GM18873 (cell line): ENCODE data around the gene SGTB.
"Not testable (repeated sequence)": the region's sequence is repeated elsewhere in the genome, so short reads cannot be mapped to it uniquely, and the experiment has no call there.

Experiments
- ATAC-seq: cut with Tn5 transposase; IDR thresholded peaks from one replicate; pipeline ENCODE4 v1.9.1; 2021; ENCODE audit warnings: mild to moderate bottlenecking, moderate library complexity, moderate number of reproducible peaks; ENCODE audit not compliant: unreplicated experiment, low FRiP score

The SGTB gene

GRCh38 chr5:65676056-65676455, 45.9 kb downstream of the SGTB start:
- ATAC-seq: not testable (repeated sequence)

GRCh38 chr5:65674749-65675148, 47.2 kb downstream of the SGTB start:
- ATAC-seq: no peak

- no peak for ATAC-seq
Observed at GRCh38 chr5:65672796-65673195, 49.1 kb downstream of the SGTB start.

GRCh38 chr5:65668696-65669095, 53.2 kb downstream of the SGTB start:
- ATAC-seq: no peak

- ATAC-seq: no peak
Observed at GRCh38 chr5:65663804-65664521, 57.9 kb downstream of the SGTB start.

- ATAC-seq: no peak
Observed at GRCh38 chr5:65654713-65655112, 67.2 kb downstream of the SGTB start.

- ATAC-seq: no peak
Observed at GRCh38 chr5:65651144-65651543, 70.8 kb downstream of the SGTB start.

- no peak for ATAC-seq
Observed at GRCh38 chr5:65647941-65648340, 74.0 kb downstream of the SGTB start.

GRCh38 chr5:65646938-65647337, 75.0 kb downstream of the SGTB start:
- no peak for ATAC-seq

GRCh38 chr5:65640240-65640639, 81.7 kb downstream of the SGTB start:
- no peak for ATAC-seq

- no peak for ATAC-seq
Observed at GRCh38 chr5:65630981-65631380, 90.9 kb downstream of the SGTB start.

- no peak for ATAC-seq
Observed at GRCh38 chr5:65625743-65626142, 96.2 kb downstream of the SGTB start.

GRCh38 chr5:65624571-65625555, 97.0 kb downstream of the SGTB start, which contains the start of the genes SHLD3 and TRAPPC13:
TSS of gene SHLD3 (plus strand) at chr5:65625027. CDS start at chr5:65629588, 4,561 bp downstream.
TSS of gene TRAPPC13 (plus strand) at chr5:65625027. CDS start at chr5:65625061, 34 bp downstream.
- peak; percentile 69 for ATAC-seq

- ATAC-seq: peak; percentile 84
Observed at GRCh38 chr5:65624025-65624570, 97.8 kb downstream of the SGTB start, which contains the start of gene TRIM23. TSS of gene TRIM23 (minus strand) at chr5:65624333. CDS start at chr5:65624274, 59 bp downstream.

- ATAC-seq: no peak
Observed at GRCh38 chr5:65623482-65623881, 98.4 kb downstream of the SGTB start.

GRCh38 chr5:65621961-65622360, 99.9 kb downstream of the SGTB start:
- ATAC-seq: not testable (repeated sequence)

GRCh38 chr5:65620021-65620420, 101.9 kb downstream of the SGTB start:
- ATAC-seq: no peak
